ENCODE data around the gene DNAH10.

GRCh38 chr12:123894823-123895345 lies 132.8 kb downstream of the DNAH10 start:
- no peak for TF ChIP-seq CTCF (conservative IDR thresholded peaks at IDR 0.05; ENCODE audit: low read length)
- no peak for TF ChIP-seq EZH2phosphoT487 (IDR thresholded peaks at IDR 0.05; ENCODE audit: borderline replicate concordance)

Measured in Loucy (cell line).